Measurements from ENCODE around the gene ENTPD5. TPM values are rescaled to one million over a fixed set of nuclear protein-coding genes. Genes with fewer than 3 reads are reported as not detected.

Gene ENTPD5
- total and polyA plus RNA-seq, 12 donors, result 3.8 to 10.0 (median 7.9) TPM

- intact Hi-C loops (cut with DNase I), result no loop called here
- H3K4me1 ChIP-seq, result no peaks in the 10 kb centered on the region
- no peak for DNase-seq
- 94 to 95% methylated on average over 4 of the region's 4 CpGs for WGBS, 2 donors
- H3K4me3 ChIP-seq, result no peak overlapping the region
- no peak overlapping the region for H3K27ac ChIP-seq
- H3K36me3 ChIP-seq, result peaks cover 0 to 97% (median 57%) of the 10 kb centered on the region in 9 donors
- no peaks in the 10 kb centered on the region for H3K27me3 ChIP-seq
- ATAC-seq, result no peak
- no peak for TF ChIP-seq CTCF (IDR thresholded peaks at IDR 0.05)
- no peaks in the 10 kb centered on the region for H3K9me3 ChIP-seq
These were observed 53.9 kb downstream of the ENTPD5 start for GRCh38 chr14:73965216-73965615.

- DNase-seq, result no peak
- WGBS, 2 donors, result 92 to 94% methylated on average over 12 of the region's 12 CpGs
These were observed 57.9 kb downstream of the ENTPD5 start for GRCh38 chr14:73961192-73961591.

GRCh38 chr14:73958591-73958990, 60.5 kb downstream of the ENTPD5 start:
- intact Hi-C loops (cut with DNase I), result no loop called here
- Histone ChIP-seq H3K36me3 (peaks cover 0 to 100% (median 77%) of the 10 kb centered on the region in 9 donors), H3K27ac (no peak overlapping the region)

More at GRCh38 chr14:73961192-73961591, 57.9 kb downstream of the ENTPD5 start:
- peaks cover 0 to 98% (median 69%) of the 10 kb centered on the region in 9 donors for H3K36me3 ChIP-seq
- H3K9me3 ChIP-seq, result no peaks in the 10 kb centered on the region
- no peaks in the 10 kb centered on the region for H3K27me3 ChIP-seq
- no peak overlapping the region for H3K4me3 ChIP-seq
- H3K27ac ChIP-seq, result no peak overlapping the region
- intact Hi-C loops (cut with DNase I), result no loop called here
- no peak for TF ChIP-seq CTCF (IDR thresholded peaks at IDR 0.05)
- no peaks in the 10 kb centered on the region for H3K4me1 ChIP-seq
- ATAC-seq, result no peak

GRCh38 chr14:73955674-73956073, 63.4 kb downstream of the ENTPD5 start:
- H3K4me1 ChIP-seq, result peaks cover 3 to 21% (median 10%) of the 10 kb centered on the region in 9 donors
- intact Hi-C loops (cut with DNase I), result no loop called here

More at GRCh38 chr14:73958591-73958990, 60.5 kb downstream of the ENTPD5 start:
- Histone ChIP-seq H3K4me1 (no peaks in the 10 kb centered on the region), H3K27me3 (no peaks in the 10 kb centered on the region), H3K9me3 (no peaks in the 10 kb centered on the region), H3K4me3 (no peak overlapping the region)
- ATAC-seq (peak in 1 of 8 donors; percentile 22), DNase-seq (no peak)
- no peak for TF ChIP-seq CTCF (IDR thresholded peaks at IDR 0.05)

More at GRCh38 chr14:73955674-73956073, 63.4 kb downstream of the ENTPD5 start:
- DNase-seq (no peak), ATAC-seq (no peak)
- peaks cover 0 to 84% (median 49%) of the 10 kb centered on the region in 9 donors for H3K36me3 ChIP-seq
- H3K9me3 ChIP-seq, result no peaks in the 10 kb centered on the region
- TF ChIP-seq CTCF (IDR thresholded peaks at IDR 0.05), result no peak
- 86 to 90% methylated on average over 5 of the region's 5 CpGs for WGBS, 2 donors
- H3K4me3 ChIP-seq, result no peak overlapping the region
- H3K27me3 ChIP-seq, result no peaks in the 10 kb centered on the region
- H3K27ac ChIP-seq, result no peak overlapping the region

All from heart right ventricle (tissue), 16 donors.